IPS DF 6.9 (cell line): ENCODE measurements around the gene TSN.
"Not testable (repeated sequence)": the region's sequence is repeated elsewhere in the genome, so short reads cannot be mapped to it uniquely, and the experiment has no call there.

ENCODE experiments used
- DNase-seq: peaks from one replicate; pipeline ENCODE4 v3.0.0-alpha.2; 2013; ENCODE audit warnings: low read depth, low spot score
- H3K27ac ChIP-seq: one replicate; pipeline ENCODE4 v1.5.1; 2013; ENCODE audit warnings: low read length, control low read depth
- H3K27me3 ChIP-seq: 2 replicates; pipeline ENCODE4 v1.6.1; 2013; ENCODE audit warnings: mild to moderate bottlenecking, low read length; ENCODE audit not compliant: control insufficient read depth, insufficient read depth
- H3K36me3 ChIP-seq: 2 replicates; pipeline ENCODE4 v1.6.1; 2013; ENCODE audit warnings: low read length; ENCODE audit not compliant: control insufficient read depth, insufficient read depth
- H3K4me1 ChIP-seq: 2 replicates; pipeline ENCODE4 v1.6.1; 2013; ENCODE audit warnings: low read length; ENCODE audit not compliant: control insufficient read depth, insufficient read depth
- H3K4me3 ChIP-seq: 2 replicates; pipeline ENCODE4 v1.5.1; 2013; ENCODE audit warnings: mild to moderate bottlenecking, low read length
- H3K9me3 ChIP-seq: 2 replicates; pipeline ENCODE4 v1.6.1; 2013; ENCODE audit warnings: low read length, inconsistent platforms; ENCODE audit not compliant: control insufficient read depth, insufficient read depth
- WGBS: extraction: QIAGEN DNeasy Blood & Tissue Kit; methylation state at CpG from one replicate; pipeline ENCODE4 v1.1.7; 2013; ENCODE audit warnings: mixed read lengths, missing lambda C conversion rate; ENCODE audit not compliant: insufficient read length, insufficient coverage; 5-methylcytosine and 5-hydroxymethylcytosine counted together

Gene TSN

DNA sequence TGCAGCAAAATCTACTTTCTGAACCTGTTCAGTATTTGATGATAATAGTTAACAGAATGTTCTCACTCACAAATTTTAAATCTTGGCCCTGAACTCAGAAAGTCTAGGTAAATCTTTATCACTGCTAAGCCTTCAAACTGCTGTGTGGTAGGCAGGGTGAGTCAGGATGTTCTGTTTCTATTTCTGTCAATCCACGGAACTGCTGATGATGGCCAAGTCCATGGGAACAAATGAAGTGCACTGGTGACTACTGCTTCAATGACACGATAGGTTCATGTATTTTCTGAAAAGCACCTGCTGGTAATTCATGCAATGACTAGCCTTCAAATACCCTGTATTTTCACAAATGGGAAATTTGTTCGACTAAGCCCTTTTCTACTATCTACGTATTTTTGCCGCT, 33.0 kb upstream of the TSN start:
- H3K27me3 ChIP-seq = no peaks in the 10 kb centered on the region
- H3K4me3 ChIP-seq = no peak overlapping the region
- no peak for DNase-seq
- WGBS = no CpG with 5 or more reads among the region's 5 CpGs
- no peak overlapping the region for H3K27ac ChIP-seq
- no peaks in the 10 kb centered on the region for H3K36me3 ChIP-seq
- H3K4me1 ChIP-seq = no peaks in the 10 kb centered on the region
- H3K9me3 ChIP-seq = no peaks in the 10 kb centered on the region

DNA sequence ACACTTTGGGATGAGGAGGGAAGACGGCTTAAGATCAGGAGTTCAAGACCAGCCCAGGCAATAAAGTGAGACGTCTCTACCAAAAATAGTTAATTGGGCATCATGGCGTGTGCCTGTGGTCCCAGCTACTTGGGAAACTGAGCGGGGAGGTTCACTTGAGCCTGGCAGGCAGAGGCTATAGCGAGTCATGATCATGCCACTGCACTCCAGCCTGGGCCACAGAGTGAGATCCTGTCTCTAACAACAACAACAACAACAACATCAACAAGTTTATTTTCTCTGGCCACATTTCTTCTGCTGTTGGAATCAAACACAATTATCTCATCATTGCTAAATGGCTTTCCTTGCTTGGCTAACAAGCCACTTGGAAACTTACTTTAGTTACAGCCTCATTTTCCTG, 32.1 kb upstream of the TSN start:
- no peak overlapping the region for H3K4me3 ChIP-seq
- H3K27me3 ChIP-seq = no peaks in the 10 kb centered on the region
- no peaks in the 10 kb centered on the region for H3K4me1 ChIP-seq
- no CpG with 5 or more reads among the region's 5 CpGs for WGBS
- H3K27ac ChIP-seq = no peak overlapping the region
- H3K9me3 ChIP-seq = no peaks in the 10 kb centered on the region
- no peak for DNase-seq
- no peaks in the 10 kb centered on the region for H3K36me3 ChIP-seq

DNA sequence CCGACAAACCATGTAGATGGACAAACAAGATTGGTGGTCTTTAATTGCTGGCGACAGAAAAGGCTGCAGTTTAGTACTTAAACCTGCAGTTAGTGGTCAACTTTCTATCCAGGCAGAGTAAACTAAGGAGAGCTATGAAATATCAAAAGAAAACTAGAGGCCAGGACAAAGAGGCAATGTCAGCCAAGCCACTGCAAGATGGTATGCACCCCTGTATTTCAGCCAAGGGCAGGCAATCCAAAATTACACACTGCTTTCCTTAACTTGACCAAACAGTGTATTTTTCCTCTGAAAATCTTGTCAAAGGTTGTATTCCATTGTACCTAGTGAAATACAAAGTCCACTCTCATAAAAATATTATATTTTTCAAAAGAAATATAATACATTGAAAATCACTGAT, 28.1 kb upstream of the TSN start:
- no peak for DNase-seq
- Histone ChIP-seq H3K27ac (no peak overlapping the region), H3K4me1 (no peaks in the 10 kb centered on the region), H3K4me3 (no peak overlapping the region), H3K9me3 (no peaks in the 10 kb centered on the region), H3K36me3 (peaks cover 11% of the 10 kb centered on the region; the same call in 1 of the 2 replicates), H3K27me3 (no peaks in the 10 kb centered on the region)
- no CpG with 5 or more reads among the region's 2 CpGs for WGBS

DNA sequence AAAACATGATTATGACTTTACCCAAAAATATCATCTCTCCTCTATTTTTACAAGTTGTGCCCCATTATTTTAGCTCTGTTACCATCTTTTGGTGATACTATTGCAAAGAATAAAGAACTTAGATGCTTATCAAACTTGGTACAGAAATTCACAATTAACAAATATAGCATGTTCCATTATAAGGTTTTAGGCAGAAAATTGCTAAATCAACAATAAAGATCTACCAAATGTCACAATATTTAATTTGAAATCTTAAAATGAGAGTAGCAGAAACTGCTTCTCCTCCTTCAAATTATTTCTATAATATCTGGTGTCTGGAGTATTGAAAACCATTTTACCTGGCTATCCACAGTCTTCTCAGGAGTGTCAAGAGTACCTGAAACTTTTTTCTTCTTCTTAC, 27.5 kb upstream of the TSN start:
- no peaks in the 10 kb centered on the region for H3K27me3 ChIP-seq
- no peaks in the 10 kb centered on the region for H3K9me3 ChIP-seq
- no peaks in the 10 kb centered on the region for H3K4me1 ChIP-seq
- no peak for DNase-seq
- H3K4me3 ChIP-seq = no peak overlapping the region
- peaks cover 11% of the 10 kb centered on the region; the same call in 1 of the 2 replicates for H3K36me3 ChIP-seq
- no peak overlapping the region for H3K27ac ChIP-seq

DNA sequence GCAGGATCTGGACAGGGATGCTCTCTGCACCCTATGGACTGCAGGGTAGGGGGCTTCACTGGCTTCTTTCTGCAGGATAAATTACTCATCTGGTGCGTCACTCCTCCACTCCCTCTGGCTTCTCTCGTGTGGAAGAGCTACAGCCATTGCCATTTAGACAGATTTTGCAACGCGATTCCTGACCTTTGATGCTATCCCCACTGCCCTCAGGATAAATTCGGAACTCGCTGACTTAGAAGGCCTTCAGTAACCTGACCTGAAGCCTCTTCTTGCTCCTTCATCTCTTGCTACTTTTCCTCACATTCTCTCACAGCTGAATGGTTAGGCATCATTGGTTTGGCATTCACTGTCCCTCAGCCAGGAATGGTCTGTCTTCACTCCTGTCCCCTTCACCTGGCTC, 24.1 kb upstream of the TSN start:
- Histone ChIP-seq H3K4me1 (no peaks in the 10 kb centered on the region; the same call in 1 of the 2 replicates), H3K36me3 (peaks cover 11% of the 10 kb centered on the region; the same call in 1 of the 2 replicates), H3K27me3 (no peaks in the 10 kb centered on the region), H3K9me3 (no peaks in the 10 kb centered on the region), H3K4me3 (no peak overlapping the region), H3K27ac (no peak overlapping the region)
- DNase-seq = no peak
- WGBS = no CpG with 5 or more reads among the region's 6 CpGs

DNA sequence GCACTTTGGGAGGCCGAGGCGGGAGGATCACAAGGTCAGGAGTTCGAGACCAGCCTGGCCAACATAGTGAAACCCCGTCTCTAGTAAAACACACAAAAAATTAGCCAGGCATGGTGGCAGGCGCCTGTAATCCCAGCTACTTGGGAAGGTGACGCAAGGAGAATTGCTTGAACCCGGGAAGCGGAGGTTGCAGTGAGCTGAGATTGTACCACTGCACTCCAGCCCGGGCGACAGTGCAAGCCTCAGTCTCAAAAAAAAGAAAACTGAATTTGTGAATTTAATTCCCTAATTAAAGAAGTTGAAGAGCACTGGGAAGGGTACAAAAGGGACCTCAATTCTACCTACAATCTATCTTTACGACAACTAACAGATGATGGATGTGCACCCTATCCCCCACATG, 20.9 kb upstream of the TSN start:
- H3K27ac ChIP-seq, H3K9me3 ChIP-seq, H3K4me1 ChIP-seq, H3K36me3 ChIP-seq, H3K27me3 ChIP-seq, H3K4me3 ChIP-seq, DNase-seq: not testable (repeated sequence)
- WGBS = no CpG with 5 or more reads among the region's 11 CpGs

DNA sequence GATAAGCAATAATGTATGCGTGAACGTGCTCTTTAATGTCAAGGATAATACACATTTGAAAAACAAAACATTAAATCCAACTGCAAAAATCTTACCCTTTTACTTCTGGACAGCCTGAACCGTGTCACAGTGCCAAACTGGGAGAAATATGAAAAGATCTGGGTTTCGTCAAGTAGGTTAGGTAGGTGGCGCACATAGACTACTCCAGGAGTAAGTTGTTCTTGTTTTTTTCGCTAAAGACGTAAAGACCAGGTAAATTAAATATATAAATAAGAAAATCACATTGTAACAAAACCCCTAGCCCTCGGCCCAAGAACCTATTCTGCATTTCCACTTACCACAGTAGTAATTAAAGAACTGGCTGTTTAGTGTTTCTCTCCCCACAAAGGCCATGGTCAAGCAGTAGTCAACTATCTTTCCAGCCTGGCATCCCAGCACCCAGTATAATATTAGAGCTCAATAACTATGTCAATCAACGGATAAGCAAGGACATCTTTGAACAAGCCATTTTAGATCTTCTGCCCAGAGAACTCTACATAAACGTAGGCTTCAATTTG, 19.9 kb upstream of the TSN start:
- no peak overlapping the region for H3K27ac ChIP-seq

DNA sequence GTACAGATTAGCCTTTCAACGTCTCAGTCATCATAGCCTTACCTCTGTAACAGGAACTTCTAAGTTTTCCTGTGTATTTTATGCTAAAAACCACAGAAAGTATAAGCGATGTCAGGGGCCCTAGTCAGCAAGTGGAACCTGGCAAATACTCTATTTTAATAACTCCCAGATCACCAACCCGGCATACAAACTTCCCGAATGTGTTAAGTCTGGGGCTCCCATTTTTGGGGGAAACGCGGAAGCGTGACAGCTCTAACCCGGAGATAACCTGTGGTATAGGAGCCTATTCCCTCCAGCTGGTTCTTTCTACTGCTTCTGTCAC, 19.4 kb upstream of the TSN start:
- Histone ChIP-seq H3K36me3 (peaks cover 7% of the 10 kb centered on the region; the same call in 1 of the 2 replicates), H3K27ac (no peak overlapping the region), H3K4me3 (peak overlapping the region; percentile 94), H3K27me3 (no peaks in the 10 kb centered on the region), H3K9me3 (no peaks in the 10 kb centered on the region), H3K4me1 (peaks cover 4% of the 10 kb centered on the region)
- no peak for DNase-seq
- WGBS = no CpG with 5 or more reads among the region's 8 CpGs

More for the DNA sequence above, 19.9 kb upstream of the TSN start:
- peaks cover 7% of the 10 kb centered on the region; the same call in 1 of the 2 replicates for H3K36me3 ChIP-seq
- no peaks in the 10 kb centered on the region for H3K27me3 ChIP-seq
- DNase-seq = no peak
- no peaks in the 10 kb centered on the region for H3K9me3 ChIP-seq
- H3K4me3 ChIP-seq = peak overlapping the region; percentile 94; the same call in 1 of the 2 replicates
- no CpG with 5 or more reads among the region's 10 CpGs for WGBS
- H3K4me1 ChIP-seq = peaks cover 4% of the 10 kb centered on the region

DNA sequence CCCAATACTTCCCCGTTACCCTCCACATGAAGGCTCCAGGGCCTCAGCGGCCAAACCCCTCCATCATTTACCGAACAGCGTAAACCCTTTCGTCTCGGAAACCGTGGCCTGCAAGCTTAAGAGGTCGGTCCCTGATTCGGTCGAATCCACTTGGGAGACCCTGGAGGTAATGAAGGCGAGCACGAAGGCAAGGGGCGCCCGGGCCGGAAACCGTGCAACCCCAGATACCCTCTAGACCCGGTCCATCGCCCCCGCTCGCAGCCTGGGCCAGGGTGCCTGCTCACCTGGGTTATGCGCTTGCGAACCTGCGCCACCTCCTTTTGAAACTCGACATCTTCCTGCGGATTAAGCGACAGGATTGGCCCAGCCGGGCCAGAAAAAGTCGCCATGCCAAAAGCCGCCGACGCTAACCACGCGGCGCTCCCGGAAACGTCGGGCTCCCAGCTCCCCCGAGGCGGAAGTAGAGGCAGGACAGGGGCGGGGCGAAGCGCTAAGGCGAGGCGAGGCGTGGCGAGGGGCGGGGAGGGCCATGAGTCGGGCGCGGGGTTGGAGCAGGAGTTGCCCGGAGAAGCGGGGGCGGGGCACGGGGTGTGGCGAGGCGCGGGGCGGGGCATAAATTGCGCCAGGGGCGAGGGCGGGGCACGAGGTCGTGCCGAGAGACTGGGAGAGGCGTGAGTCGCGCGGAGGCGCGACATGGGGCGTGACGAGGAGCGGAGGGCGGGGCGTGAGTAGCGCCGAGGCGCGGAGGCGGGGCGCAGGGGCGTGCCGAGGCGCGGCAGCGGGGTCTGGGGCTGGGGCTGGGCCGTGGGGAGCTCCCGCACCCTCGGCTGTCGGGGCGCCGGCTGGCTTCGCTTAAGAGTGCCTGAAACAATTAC, 18.8 kb upstream of the TSN start, which contains the start of gene NIFK:
NIFK (minus strand) TSS at position 414 of the 875 bp plus-strand sequence; CDS start at position 389, 25 bp downstream.
- no peaks in the 10 kb centered on the region for H3K27me3 ChIP-seq
- DNase-seq = peak; percentile 85
- no peak within 1 kb of the TSS for H3K27ac ChIP-seq
- WGBS = no CpG with 5 or more reads among the region's 93 CpGs
- no peaks in the 10 kb centered on the region for H3K9me3 ChIP-seq
- peaks cover 4% of the 10 kb centered on the region for H3K4me1 ChIP-seq
- H3K4me3 ChIP-seq = peak within 1 kb of the TSS; percentile 94
- H3K36me3 ChIP-seq = peaks cover 3% of the 10 kb centered on the region; the same call in 1 of the 2 replicates

DNA sequence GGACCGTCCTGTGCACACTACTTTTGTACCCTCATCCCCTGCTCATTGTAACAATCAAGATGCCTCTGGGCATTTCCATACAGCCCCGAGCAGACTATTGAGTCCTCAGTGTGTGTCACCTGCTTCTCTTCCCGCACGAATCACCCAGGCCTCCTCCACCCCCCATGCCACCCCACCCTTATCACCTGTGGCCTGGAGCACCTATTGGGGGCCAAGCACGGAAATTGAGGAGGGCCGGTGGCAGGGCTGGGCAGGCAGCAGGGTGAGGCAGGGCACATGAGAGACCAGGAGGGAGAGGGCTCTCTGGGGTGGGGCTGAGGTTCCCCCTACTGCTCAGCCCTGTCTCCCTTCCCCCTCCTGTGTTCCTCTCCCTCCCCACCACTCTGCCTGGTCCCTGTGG, 14.5 kb upstream of the TSN start:
- no CpG with 5 or more reads among the region's 6 CpGs for WGBS
- no peak overlapping the region for H3K4me3 ChIP-seq
- DNase-seq = no peak
- H3K27me3 ChIP-seq = no peaks in the 10 kb centered on the region
- peaks cover 4% of the 10 kb centered on the region for H3K4me1 ChIP-seq
- H3K36me3 ChIP-seq = no peaks in the 10 kb centered on the region
- H3K27ac ChIP-seq = no peak overlapping the region
- no peaks in the 10 kb centered on the region for H3K9me3 ChIP-seq
